Neural crest cell (in vitro differentiated cells): ENCODE measurements around the gene MRPL22. TPM values are rescaled to one million over a fixed set of nuclear protein-coding genes. Genes with fewer than 3 reads are reported as not detected.
"Not testable (repeated sequence)": the region's sequence is repeated elsewhere in the genome, so short reads cannot be mapped to it uniquely, and the experiment has no call there.

ENCODE experiments used
- DNase-seq: peaks from one replicate; pipeline ENCODE4 v3.0.0; 2021; ENCODE audit warnings: low read depth, mixed read lengths, low spot score
- H3K27ac Mint-ChIP-seq: one replicate; pipeline ENCODE4 v1.8.0; 2021; ENCODE audit warnings: mild to moderate bottlenecking, mixed read lengths; ENCODE audit not compliant: unreplicated experiment
- H3K27me3 Mint-ChIP-seq: 2 replicates; pipeline ENCODE4 v1.8.0; 2021; ENCODE audit warnings: low read depth, mild to moderate bottlenecking, mixed read lengths
- H3K36me3 Mint-ChIP-seq: 2 replicates; pipeline ENCODE4 v1.8.0; 2021; ENCODE audit warnings: low read depth, mild to moderate bottlenecking, mixed read lengths
- H3K4me1 Mint-ChIP-seq: 2 replicates; pipeline ENCODE4 v1.8.0; 2021; ENCODE audit warnings: mixed read lengths
- H3K4me3 Mint-ChIP-seq: one replicate; pipeline ENCODE4 v1.8.0; 2021; ENCODE audit warnings: mild to moderate bottlenecking, mixed read lengths
- H3K9me3 Mint-ChIP-seq: 2 replicates; pipeline ENCODE4 v1.8.0; 2021; ENCODE audit warnings: mixed read lengths
- total RNA-seq: library from RNA; stranded (reverse); gene quantifications from 2 replicates; pipeline ENCODE4 v1.2.1, GENCODE V29; 2021
- TF ChIP-seq, protein P1 (sequence below): fragments of 200-600 bp; sonication (generic); conservative IDR thresholded peaks from 2 replicates; pipeline ENCODE4 v1.5.0; 2021; ENCODE audit warnings: antibody characterized with exemption, mild to moderate bottlenecking

MRPL22 gene
- total RNA-seq, 1 donor from 2014 or later, result 59.5 TPM

DNA sequence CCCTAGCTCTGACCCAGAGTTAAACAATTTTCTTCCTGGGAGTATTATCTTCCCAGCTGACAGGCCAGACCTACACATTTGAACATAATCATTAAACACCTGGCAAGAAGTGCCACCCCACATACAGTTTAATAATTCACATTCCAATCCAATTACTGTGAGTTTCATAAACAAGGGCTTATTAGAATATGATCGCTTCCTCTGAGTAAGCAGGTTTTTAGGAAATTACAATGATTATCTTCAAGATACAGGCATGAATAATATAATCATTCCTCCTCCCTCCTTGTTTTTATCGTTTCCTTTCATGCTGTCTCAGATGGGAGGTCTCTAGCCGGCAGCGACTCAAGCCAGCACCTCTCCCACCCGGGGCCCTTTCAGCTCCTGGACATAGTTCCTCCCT lies 56.9 kb downstream of the MRPL22 start:
- Mint-ChIP-seq H3K4me3 (no peak overlapping the region), H3K27me3 (peaks cover 2% of the 10 kb centered on the region), H3K4me1 (no peaks in the 10 kb centered on the region), H3K27ac (no peak overlapping the region), H3K9me3 (peaks cover 6% of the 10 kb centered on the region), H3K36me3 (no peaks in the 10 kb centered on the region)
- DNase-seq, result no peak
- TF ChIP-seq, protein P1, sequence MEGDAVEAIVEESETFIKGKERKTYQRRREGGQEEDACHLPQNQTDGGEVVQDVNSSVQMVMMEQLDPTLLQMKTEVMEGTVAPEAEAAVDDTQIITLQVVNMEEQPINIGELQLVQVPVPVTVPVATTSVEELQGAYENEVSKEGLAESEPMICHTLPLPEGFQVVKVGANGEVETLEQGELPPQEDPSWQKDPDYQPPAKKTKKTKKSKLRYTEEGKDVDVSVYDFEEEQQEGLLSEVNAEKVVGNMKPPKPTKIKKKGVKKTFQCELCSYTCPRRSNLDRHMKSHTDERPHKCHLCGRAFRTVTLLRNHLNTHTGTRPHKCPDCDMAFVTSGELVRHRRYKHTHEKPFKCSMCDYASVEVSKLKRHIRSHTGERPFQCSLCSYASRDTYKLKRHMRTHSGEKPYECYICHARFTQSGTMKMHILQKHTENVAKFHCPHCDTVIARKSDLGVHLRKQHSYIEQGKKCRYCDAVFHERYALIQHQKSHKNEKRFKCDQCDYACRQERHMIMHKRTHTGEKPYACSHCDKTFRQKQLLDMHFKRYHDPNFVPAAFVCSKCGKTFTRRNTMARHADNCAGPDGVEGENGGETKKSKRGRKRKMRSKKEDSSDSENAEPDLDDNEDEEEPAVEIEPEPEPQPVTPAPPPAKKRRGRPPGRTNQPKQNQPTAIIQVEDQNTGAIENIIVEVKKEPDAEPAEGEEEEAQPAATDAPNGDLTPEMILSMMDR, result no peak

DNA sequence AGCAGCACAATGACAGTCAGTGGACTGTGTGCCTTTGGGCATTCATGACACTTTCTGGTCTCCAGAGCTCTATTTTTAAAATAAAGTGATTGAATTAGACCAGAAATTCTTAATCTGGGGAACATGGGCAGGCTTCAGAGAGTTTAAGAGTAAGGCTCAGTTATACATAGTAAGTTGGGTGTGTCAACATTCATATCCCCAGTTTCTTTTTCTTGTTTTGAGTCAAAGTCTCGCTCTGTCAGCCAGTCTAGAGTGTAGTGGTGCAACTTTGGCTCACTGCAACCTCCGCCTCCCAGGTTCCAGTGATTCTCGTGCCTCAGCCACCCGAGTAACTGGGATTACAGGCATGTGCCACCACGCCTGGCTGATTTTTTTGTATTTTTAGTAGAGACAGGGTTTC lies 59.0 kb downstream of the MRPL22 start:
- Mint-ChIP-seq H3K27me3 (peaks cover 2% of the 10 kb centered on the region), H3K4me3 (no peak overlapping the region), H3K4me1 (no peaks in the 10 kb centered on the region), H3K9me3 (peaks cover 6% of the 10 kb centered on the region), H3K27ac (no peak overlapping the region), H3K36me3 (no peaks in the 10 kb centered on the region)
- TF ChIP-seq, protein P1, result no peak
- DNase-seq, result no peak

DNA sequence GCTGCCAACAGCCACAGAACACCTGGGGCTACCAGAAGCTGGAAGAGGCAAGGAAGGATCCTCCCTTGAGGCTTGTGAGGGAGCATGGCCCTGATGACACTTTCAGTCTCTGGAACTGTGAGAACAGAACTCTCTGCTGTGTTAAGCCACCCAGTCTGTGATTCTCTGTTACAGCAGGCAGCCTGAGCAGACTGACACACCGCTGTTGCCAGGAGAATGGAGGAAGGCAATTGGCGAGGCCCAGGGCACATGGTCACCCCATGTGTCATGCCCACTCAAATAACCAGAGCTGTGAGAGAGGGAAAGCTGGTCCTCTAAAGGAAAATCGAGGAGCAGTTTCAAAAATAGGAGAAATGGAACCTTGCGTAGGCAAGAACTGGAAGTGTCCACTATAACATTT lies 60.6 kb downstream of the MRPL22 start:
- H3K27ac Mint-ChIP-seq, result no peak overlapping the region
- peaks cover 6% of the 10 kb centered on the region for H3K9me3 Mint-ChIP-seq
- no peaks in the 10 kb centered on the region for H3K36me3 Mint-ChIP-seq
- no peaks in the 10 kb centered on the region for H3K4me1 Mint-ChIP-seq
- TF ChIP-seq, protein P1, result no peak
- no peak for DNase-seq
- peaks cover 2% of the 10 kb centered on the region for H3K27me3 Mint-ChIP-seq
- no peak overlapping the region for H3K4me3 Mint-ChIP-seq

DNA sequence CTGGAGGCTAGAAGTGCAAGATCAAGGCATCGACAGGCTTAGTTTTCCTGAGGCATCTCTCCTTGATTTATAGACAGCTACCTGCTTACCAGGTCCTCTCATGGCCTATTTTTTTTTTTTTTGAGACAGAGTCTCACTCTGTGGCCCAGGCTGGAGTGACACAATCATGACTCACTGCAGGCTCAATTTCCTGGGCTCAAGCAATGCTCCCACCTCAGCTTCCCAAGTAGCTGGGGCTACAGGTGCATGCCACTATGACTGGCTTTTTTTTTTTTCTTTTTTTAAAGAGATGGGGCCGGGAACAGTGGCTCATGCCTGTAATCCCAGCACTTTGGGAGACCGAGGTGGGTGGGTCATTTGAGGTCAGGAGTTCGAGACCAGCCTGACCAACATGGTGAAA lies 61.8 kb downstream of the MRPL22 start:
- not testable (repeated sequence) for H3K27ac Mint-ChIP-seq, H3K9me3 Mint-ChIP-seq, DNase-seq, H3K4me3 Mint-ChIP-seq, H3K4me1 Mint-ChIP-seq, H3K27me3 Mint-ChIP-seq, H3K36me3 Mint-ChIP-seq

DNA sequence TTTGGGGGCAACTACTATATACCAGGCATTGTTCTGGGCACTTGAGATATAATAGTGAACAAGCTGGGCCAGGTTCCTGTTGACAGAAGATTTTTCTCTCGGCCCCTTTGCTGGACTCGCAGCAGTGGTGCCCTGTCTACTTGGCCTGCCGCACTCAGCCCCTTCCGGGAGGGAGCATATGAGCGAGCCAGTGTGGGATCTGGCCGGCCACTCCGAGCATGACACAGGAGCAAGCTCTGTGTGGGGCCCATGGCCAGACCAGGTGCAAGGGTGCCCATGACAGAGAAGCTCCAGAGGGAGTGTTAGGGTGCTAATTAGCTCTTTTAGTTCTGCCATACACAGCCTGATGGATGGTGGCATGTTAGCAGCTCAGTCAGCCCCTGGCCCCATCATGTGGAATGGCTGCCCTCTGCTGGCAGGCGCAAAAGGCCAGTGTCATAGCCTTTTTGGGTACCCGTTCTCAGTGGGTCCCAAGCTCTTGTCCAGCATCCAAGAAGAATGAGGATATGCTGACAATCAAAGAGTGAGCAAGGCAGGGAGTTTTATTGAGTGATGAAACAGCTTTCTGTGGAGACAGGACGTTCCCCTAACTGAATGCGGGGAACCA lies 63.4 kb downstream of the MRPL22 start:
- Mint-ChIP-seq H3K36me3 (no peaks in the 10 kb centered on the region), H3K27ac (no peak overlapping the region), H3K4me1 (no peaks in the 10 kb centered on the region), H3K9me3 (peaks cover 3% of the 10 kb centered on the region), H3K4me3 (no peak overlapping the region), H3K27me3 (no peaks in the 10 kb centered on the region)
- no peak for DNase-seq
- TF ChIP-seq, protein P1, result peak; percentile 51

DNA sequence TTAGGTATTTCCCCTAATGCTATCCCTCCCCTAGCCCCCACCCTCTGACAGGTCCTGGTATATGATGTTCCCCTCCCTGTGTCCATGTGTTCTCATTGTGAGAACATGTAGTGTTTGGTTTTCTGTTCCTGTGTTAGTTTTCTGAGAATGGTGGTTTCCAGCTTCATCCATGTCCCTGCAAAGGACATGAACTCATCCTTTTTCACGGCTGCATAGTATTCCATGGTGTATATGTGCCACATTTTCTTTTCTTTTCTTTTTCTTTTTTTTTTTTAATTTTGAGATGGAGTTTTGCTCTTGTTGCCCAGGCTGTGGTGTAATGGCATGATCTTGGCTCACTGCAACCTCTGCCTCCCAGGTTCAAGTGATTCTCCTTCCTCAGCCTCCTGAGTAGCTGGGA lies 65.4 kb downstream of the MRPL22 start:
- H3K36me3 Mint-ChIP-seq, DNase-seq, H3K27me3 Mint-ChIP-seq, H3K27ac Mint-ChIP-seq, H3K4me3 Mint-ChIP-seq, H3K9me3 Mint-ChIP-seq, H3K4me1 Mint-ChIP-seq: not testable (repeated sequence)
